Measurements from ENCODE around the gene CYP4B1.

CYP4B1 gene

DNA sequence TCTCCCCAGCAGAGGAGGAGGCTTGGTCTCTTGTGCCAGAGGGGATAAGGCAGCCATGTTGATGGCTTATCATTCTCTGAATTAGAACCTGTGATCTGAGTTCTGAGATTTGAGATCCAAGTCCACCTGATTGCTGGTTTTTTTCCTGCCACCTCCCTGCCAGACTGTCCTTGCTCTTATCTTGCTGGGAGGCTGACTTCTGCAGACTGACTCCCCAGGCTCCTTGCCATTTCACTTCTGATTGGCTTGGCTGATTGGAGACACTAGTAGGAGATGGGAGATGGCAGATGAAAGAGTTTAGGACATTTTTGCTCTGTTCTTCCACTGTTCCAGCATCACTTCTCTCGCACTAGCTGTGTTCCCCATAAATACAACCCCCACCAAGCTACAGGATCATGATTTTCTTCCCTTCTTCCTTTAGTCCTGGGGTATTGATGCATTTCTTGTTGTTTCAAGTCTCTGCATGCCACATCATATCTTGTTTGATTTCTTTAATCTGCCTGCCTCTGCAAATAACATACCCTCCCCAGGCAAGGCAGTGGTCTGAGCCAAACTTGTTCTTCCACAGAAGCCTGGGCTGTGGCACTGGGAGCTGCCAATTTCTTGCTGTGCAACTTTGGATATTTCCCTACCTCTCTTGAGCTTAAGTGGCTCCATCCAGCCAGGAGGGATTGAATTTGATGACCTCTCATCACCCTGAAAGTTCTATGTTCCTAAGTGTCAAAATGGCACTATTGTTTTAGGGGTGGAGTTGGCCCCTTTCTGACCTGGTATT lies 963 bp upstream of the CYP4B1 start:
- DNase-seq = no peak

- no peak for DNase-seq
These were observed 1.9 kb downstream of the CYP4B1 start for GRCh38 chr1:46800742-46801141.

DNA sequence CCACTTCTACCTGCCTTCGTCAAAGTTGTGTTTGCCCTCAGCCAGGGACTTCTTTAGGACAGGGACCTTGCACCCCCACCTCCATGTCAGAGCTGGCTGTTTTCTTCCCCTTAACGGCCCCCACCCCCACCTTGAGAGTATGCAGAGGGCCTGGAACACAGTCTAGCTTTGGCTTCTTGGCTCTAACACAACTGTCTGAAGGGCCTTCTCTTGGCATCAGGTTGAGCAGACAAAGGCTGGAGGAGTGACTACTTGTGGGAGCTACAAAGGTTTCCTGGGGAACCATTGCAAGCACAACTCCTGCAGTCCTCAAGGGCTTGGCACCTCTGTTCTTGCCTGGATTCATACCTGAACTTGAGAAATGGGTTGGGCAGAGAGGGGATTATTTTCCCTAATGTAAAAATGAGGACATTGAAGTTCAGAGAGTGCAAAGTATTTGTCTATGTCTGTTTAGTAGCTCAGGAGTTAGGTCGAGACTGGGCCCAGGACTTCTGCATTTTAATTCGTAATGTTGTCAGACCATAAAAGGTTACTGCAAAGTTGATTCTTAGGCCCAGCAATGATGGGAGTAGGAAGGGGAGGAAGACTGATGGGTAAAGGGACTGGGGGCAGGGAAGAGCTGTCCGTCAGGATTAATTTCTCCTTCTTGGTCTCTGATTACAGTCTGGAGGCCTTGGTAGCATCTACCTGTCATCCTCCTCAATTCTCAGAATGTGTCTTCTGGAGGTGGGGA lies 2.6 kb downstream of the CYP4B1 start:
- no peak for DNase-seq

DNA sequence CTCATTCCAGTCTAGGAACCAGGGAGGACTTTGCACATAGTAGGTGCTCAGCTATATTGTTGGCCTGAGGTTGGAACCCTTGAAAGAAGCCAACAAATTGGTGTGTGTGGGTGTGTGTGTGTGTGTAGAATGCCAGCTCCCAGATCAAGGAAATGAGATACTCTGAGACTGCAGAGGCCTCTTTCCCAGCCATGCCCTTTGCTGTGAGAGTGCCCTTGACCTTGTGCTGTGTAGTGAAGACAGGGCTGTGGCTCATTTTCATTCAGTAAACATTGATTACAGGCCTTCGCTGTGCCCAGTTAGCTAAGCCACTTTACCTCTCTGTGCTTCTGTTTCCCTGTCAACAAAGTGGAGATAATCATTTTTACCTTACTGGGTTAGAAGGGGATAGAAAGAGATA lies 3.2 kb downstream of the CYP4B1 start:
- DNase-seq = no peak

GRCh38 chr1:46802901-46803574 lies 4.2 kb downstream of the CYP4B1 start:
- DNase-seq = no peak

DNA sequence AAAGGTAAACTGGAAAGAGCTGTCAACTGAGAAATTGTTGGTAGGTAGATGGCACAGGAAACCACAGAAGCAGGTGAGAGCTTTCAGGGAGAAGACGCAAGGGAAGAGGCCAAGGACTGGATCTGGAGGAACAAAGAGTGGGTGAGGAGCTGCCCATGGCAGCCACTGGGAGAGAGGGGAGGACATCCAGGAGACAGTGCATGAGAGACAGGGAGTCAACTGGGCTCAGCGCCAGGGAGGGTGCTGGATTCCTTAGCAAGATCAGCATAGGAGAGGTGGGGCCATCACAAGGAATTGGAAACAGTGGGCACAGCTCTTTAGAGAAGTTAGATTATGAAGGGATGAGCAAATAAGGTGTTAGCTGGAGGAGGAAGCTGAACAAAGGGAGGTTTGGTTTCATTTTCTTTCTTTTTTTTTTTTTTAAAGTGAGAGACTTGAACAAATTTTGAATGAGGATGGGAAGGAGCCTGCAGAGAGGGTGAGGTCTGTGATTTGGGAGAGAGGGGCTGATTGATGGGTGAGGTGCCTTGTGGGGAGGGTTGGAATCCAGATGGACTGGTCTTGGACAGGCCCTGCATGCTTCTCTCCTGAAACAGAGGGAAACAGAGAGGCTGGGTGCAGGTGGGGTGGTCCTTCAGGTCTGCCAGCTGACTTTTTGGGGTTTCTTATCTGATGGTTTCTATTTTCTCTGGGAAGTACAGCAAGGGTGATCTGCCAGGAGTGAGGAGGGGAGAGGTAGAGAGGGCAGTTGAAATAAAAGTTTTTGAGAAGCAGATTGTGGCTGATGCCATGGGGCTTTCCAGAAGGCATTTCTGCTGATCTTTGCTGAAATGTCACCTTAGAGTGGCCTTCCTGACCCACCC lies 5.4 kb downstream of the CYP4B1 start:
- DNase-seq = no peak

- no peak for DNase-seq
These were observed 6.1 kb downstream of the CYP4B1 start for GRCh38 chr1:46804926-46805325.

DNA sequence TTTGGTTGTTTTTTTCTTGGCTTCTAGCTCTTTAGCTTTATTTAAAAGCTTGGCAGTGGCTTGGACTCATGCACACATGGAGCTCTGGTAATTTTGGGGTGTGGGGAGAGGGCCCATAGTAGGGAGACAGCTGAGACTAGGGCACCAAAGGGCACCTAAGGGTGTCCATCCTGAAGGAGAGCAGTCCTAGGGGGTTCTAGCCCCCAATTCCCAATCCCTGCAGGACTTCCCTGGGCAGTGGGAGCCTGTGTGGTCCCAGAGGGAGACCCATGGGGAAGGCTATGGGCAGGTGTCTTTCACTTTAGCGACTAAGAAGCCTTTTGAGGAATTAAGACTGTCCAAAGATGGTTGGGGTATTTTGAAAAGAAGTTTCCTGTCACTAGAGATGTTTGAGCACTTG lies 6.9 kb downstream of the CYP4B1 start:
- DNase-seq = no peak

- no peak for DNase-seq
These were observed 7.6 kb downstream of the CYP4B1 start for GRCh38 chr1:46806196-46807020.

GRCh38 chr1:46807046-46807972 lies 8.5 kb downstream of the CYP4B1 start:
- no peak for DNase-seq

DNA sequence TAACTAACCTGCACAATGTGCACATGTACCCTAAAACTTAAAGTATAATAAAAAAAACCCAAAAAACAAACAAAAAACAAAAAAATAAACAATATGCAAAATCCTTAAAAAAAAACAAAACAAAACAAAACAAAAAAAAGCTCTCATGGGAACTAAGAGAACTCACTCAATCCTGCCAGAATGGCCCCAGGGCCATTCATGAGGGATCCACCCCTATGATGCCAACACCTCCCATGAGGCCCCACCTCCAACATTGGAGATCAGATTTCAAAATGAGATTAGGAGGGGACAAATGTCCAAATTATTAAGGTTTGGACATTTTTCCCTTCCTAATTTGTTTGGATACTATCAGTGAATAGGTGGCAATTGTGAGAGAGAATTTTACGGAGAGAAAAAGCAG lies 10.2 kb downstream of the CYP4B1 start:
- no peak for DNase-seq

- no peak for DNase-seq
These were observed 11.1 kb downstream of the CYP4B1 start for GRCh38 chr1:46809904-46810303.

DNA sequence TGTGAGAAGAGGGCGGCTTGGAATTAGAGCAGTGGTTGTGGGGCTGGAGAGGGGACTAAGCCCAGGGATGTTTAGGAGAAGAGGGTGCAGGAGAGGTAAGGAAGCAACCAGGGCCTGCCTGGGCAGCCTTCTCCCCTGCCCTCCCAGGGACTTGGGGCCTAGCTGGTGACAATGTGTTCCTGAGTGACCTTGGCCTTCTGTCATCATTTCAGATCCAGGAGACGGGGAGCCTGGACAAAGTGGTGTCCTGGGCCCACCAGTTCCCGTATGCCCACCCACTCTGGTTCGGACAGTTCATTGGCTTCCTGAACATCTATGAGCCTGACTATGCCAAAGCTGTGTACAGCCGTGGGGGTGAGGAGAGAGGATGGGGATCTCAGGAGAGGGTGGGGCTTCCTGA lies 11.8 kb downstream of the CYP4B1 start:
- no peak for DNase-seq

GRCh38 chr1:46811053-46811452 lies 12.2 kb downstream of the CYP4B1 start:
- no peak for DNase-seq

- DNase-seq = no peak
These were observed 13.5 kb downstream of the CYP4B1 start for GRCh38 chr1:46812065-46812963.

DNA sequence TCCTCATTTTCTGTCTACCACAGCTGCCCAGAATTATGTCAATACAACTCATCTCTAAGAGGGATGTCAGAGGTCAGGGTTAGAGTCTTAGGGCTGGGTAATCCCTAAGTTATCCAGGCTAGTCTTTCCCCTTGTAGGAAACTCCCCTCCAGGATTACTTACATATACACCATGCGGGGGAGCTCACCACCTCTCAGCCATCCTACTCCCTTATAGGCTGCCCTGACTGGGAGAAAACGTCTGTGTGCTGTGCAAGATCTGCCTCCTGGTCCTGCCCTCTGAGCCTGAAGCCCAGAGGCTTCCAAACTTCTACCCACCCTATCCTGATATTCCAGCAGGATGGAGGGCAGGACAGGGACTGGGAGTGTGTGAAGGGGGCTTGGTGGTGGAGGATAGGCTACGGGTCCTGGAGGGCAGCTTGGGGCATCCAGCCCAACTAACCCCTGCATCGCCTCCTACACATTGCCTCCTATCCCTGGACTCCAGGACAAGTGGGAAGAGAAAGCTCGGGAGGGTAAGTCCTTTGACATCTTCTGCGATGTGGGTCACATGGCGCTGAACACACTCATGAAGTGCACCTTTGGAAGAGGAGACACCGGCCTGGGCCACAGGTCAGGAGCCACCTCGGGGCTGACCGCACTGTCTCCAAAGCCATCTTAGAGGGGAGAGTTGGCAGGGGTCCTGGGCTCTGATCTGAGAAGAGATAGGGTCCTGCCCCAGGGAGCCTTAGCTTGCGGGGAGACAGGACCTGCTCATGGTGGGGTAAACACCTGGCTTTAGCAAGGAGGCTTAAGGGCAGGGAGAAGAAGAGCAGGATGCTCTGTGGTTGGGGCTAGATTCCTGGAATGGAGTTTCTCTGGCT lies 14.4 kb downstream of the CYP4B1 start:
- no peak for DNase-seq

GRCh38 chr1:46813858-46814396 lies 15.1 kb downstream of the CYP4B1 start:
- no peak for DNase-seq

GRCh38 chr1:46815133-46815532 lies 16.3 kb downstream of the CYP4B1 start:
- no peak for DNase-seq
